Vagina (tissue), 2 donors: ENCODE results near the gene CGNL1.

Source experiments
- CTCF ChIP-seq, 3 experiments: fragments of 450-650 bp in 2 of 3; fragments of 200-600 bp in 1 of 3; sonication (generic) in 1 of 3; IDR thresholded peaks; one replicate each; pipeline ENCODE4 v1.5.1; 2017 to 2019; ENCODE audit warnings: antibody characterized with exemption in 3 of 3, mild to moderate bottlenecking in 2 of 3, moderate library complexity in 2 of 3
- POLR2A ChIP-seq, 2 donors: fragments of 450-650 bp; IDR thresholded peaks; one replicate each; pipeline ENCODE4 v1.6.1; 2017; ENCODE audit warnings: antibody characterized with exemption in 2 of 2, mild to moderate bottlenecking in 2 of 2, moderate library complexity in 2 of 2
- POLR2AphosphoS5 ChIP-seq, 2 donors: sonication (generic); formaldehyde crosslinking; IDR thresholded peaks; one replicate each; pipeline ENCODE4 v1.9.0; 2017; ENCODE audit warnings: antibody characterized with exemption in 2 of 2, mild to moderate bottlenecking in 2 of 2, low read depth in 1 of 2; ENCODE audit not compliant: insufficient read depth in 1 of 2

- TF ChIP-seq POLR2A (IDR thresholded peaks at IDR 0.05): no peak
- no peak for TF ChIP-seq CTCF (IDR thresholded peaks at IDR 0.05)
- no peak for TF ChIP-seq POLR2AphosphoS5 (IDR thresholded peaks at IDR 0.05; ENCODE audit: insufficient read depth in 1 of 2, low read depth in 1 of 2)
Observed at GRCh38 chr15:57379487-57379886, 3.2 kb downstream of the CGNL1 start.
